B cell (primary cell): ENCODE results near the gene ETNPPL. TPM values are rescaled to one million over a fixed set of nuclear protein-coding genes. Genes with fewer than 3 reads are reported as not detected.

Experiments
- ATAC-seq: fragments of 200-7000 bp; cut with Tn5 transposase; one replicate; pipeline ENCODE4 v1.10.0; 2021; ENCODE audit warnings: low read depth, mild to moderate bottlenecking, moderate number of reproducible peaks, moderate library complexity
- CTCF ChIA-PET: fragments of 350-600 bp; sonication (Branson Sonifier 250); formaldehyde crosslinking; loops from one replicate; lab custom pipeline; 2021; ENCODE audit warnings: antibody characterized with exemption, inconsistent platforms; lab: Charles Lee
- POLR2A ChIA-PET: fragments of 350-600 bp; sonication (Branson Sonifier 250); formaldehyde crosslinking; loops from one replicate; lab custom pipeline; 2021; ENCODE audit warnings: antibody characterized with exemption; lab: Charles Lee
- DNase-seq: peaks from one replicate; pipeline ENCODE4 v3.0.0; 2013
- H2AFZ ChIP-seq: 2 replicates; pipeline ENCODE4 v1.6.1; 2012; ENCODE audit warnings: mild to moderate bottlenecking, low read depth, low read length; ENCODE audit not compliant: insufficient read depth, poor library complexity, severe bottlenecking
- H3K27ac ChIP-seq, 2 donors: 1 replicate in 1 of 2; 2 replicates in 1 of 2; pipeline ENCODE4 v1.5.1; 2012 to 2013; ENCODE audit warnings: low read length in 2 of 2, mild to moderate bottlenecking in 2 of 2, moderate library complexity in 1 of 2
- H3K27me3 ChIP-seq, 4 experiments: fragments of 200-600 bp in 1 of 4; sonication (generic) in 1 of 4; replicated peaks in 1 of 4; 1 replicate in 2 of 4; 2 replicates in 2 of 4; pipeline versions ENCODE4 v1.6.1 to v1.7.0; 2013 to 2016; ENCODE audit warnings: low read length in 3 of 4, mild to moderate bottlenecking in 2 of 4, mixed read lengths in 1 of 4, moderate library complexity in 1 of 4; ENCODE audit not compliant: insufficient read depth in 4 of 4, control insufficient read depth in 3 of 4; ENCODE audit errors: control extremely low read depth in 1 of 4
- H3K36me3 ChIP-seq, 2 experiments: replicated peaks in 1 of 2; 1 replicate in 1 of 2; 2 replicates in 1 of 2; pipeline versions ENCODE4 v1.6.1 to v1.7.1; 2013; ENCODE audit warnings: low read length in 1 of 2; ENCODE audit not compliant: insufficient read depth in 2 of 2, control insufficient read depth in 1 of 2; ENCODE audit errors: control extremely low read depth in 1 of 2, extremely low read depth in 1 of 2
- H3K4me1 ChIP-seq, 2 donors: fragments of 200-600 bp in 1 of 2; sonication (generic) in 1 of 2; 1 replicate in 1 of 2; 2 replicates in 1 of 2; pipeline versions ENCODE4 v1.5.1 to v1.6.1; 2013 to 2017; ENCODE audit warnings: low read length in 2 of 2; ENCODE audit not compliant: control insufficient read depth in 2 of 2, insufficient read depth in 2 of 2
- H3K4me2 ChIP-seq: replicated peaks from 2 replicates; pipeline ENCODE3; 2012; ENCODE audit warnings: mild to moderate bottlenecking, low read depth, low read length; ENCODE audit not compliant: poor library complexity, severe bottlenecking
- H3K4me3 ChIP-seq, 5 experiments: fragments of 200-600 bp in 1 of 5; sonication (generic) in 1 of 5; 1 replicate in 3 of 5; 2 replicates in 2 of 5; pipeline versions ENCODE4 v1.5.1 to v1.7.0; 2011 to 2016; ENCODE audit warnings: low read length in 4 of 5, mild to moderate bottlenecking in 4 of 5, low read depth in 2 of 5, control low read depth in 1 of 5, moderate library complexity in 1 of 5; ENCODE audit not compliant: insufficient read depth in 1 of 5; ENCODE audit errors: control extremely low read depth in 1 of 5, extremely low read depth in 1 of 5
- H3K79me2 ChIP-seq: fragments of 200-600 bp; sonication (generic); one replicate; pipeline ENCODE4 v1.6.0; 2016; ENCODE audit warnings: low read length; ENCODE audit not compliant: control insufficient read depth, insufficient read depth
- H3K9ac ChIP-seq: fragments of 200-600 bp; sonication (generic); 2 replicates; pipeline ENCODE4 v1.6.1; 2017; ENCODE audit warnings: mild to moderate bottlenecking, low read length, moderate library complexity
- H3K9me3 ChIP-seq, 3 donors: one replicate each; pipeline versions ENCODE4 v1.6.1 to v1.7.1; 2013; ENCODE audit warnings: low read length in 2 of 3; ENCODE audit not compliant: control insufficient read depth in 2 of 3, insufficient read depth in 1 of 3; ENCODE audit errors: control extremely low read depth in 1 of 3
- H4K20me1 ChIP-seq: 2 replicates; pipeline ENCODE4 v1.6.0; 2012; ENCODE audit warnings: mild to moderate bottlenecking, low read length; ENCODE audit not compliant: insufficient read depth, control insufficient read depth, poor library complexity, severe bottlenecking
- H3K27ac Mint-ChIP-seq: one replicate; pipeline ENCODE4 v1.8.0; 2021; ENCODE audit warnings: mixed read lengths
- H3K27me3 Mint-ChIP-seq: one replicate; pipeline ENCODE4 v1.8.0; 2021; ENCODE audit warnings: mixed read lengths
- H3K4me1 Mint-ChIP-seq: one replicate; pipeline ENCODE4 v1.8.0; 2021; ENCODE audit warnings: mixed read lengths
- H3K4me3 Mint-ChIP-seq: one replicate; pipeline ENCODE4 v1.8.0; 2021; ENCODE audit warnings: mixed read lengths
- H3K9me3 Mint-ChIP-seq: one replicate; pipeline ENCODE4 v1.8.0; 2022; ENCODE audit warnings: mixed read lengths; ENCODE audit not compliant: insufficient read depth
- EZH2 ChIP-seq: IDR thresholded peaks from 2 replicates; pipeline ENCODE4 v1.6.1; 2012; ENCODE audit warnings: borderline replicate concordance, low read depth, mild to moderate bottlenecking, moderate library complexity, low read length; ENCODE audit not compliant: insufficient read depth, poor library complexity, severe bottlenecking
- WGBS: methylation state at CpG from one replicate; pipeline ENCODE4 v1.1.5; 2013; ENCODE audit warnings: missing lambda C conversion rate; ENCODE audit not compliant: insufficient coverage; 5-methylcytosine and 5-hydroxymethylcytosine counted together
- intact Hi-C: fragments of 100-400 bp; cut with micrococcal nuclease; formaldehyde crosslinking; loops from one replicate; pipeline ENCODE4 v1.10.0; 2022
- polyA plus RNA-seq: library from polyadenylated mRNA; depleted of rRNA; stranded (reverse); fragments of >200 nt; gene quantifications from 2 replicates; pipeline ENCODE4 v1.2.3, GENCODE V29; 2012
- total RNA-seq, 2 donors: library from RNA; stranded (reverse); fragments of 120-200 nt in 1 of 2; gene quantifications; 1 replicate in 1 of 2; 2 replicates in 1 of 2; pipeline versions ENCODE4 v1.2.3 to v1.2.4, GENCODE V29; 2013 to 2022
- TF ChIP-seq, protein P1 (sequence below): fragments of 200-600 bp; IDR thresholded peaks from one replicate; pipeline ENCODE4 v1.8.0; 2022; ENCODE audit warnings: antibody characterized with exemption, mild to moderate bottlenecking

Gene ETNPPL
- total and polyA plus RNA-seq, 2 donors (not counting 1 experiment from before 2014, with no cell fraction given) = not detected

DNA sequence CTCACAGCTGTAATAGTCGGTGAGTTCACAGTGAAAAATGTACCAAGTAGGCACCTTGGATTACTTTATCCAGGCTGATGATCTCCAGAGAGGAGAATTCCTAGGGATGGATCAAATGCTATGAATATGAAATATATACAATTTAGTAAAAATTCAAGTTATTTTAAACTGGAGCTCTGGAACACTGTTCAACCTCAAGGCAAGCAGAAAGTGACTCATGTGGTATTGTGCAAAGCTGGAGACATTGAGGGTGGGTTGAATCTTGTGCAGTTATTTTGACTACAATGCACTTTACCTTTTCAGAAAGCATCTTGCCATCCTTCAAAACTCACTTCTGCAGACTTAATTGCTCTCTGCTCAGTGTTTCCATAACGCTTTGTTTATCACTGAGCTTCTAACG is 69.0 kb downstream of the ETNPPL start:
- 100% methylated on average over 1 of the region's 3 CpGs for WGBS
- Histone ChIP-seq H4K20me1 (no peaks in the 10 kb centered on the region), H3K9ac (no peak overlapping the region), H3K4me2 (no peak overlapping the region), H3K27ac (no peak overlapping the region), H2AFZ (no peak overlapping the region), H3K79me2 (no peaks in the 10 kb centered on the region), H3K36me3 (no peaks in the 10 kb centered on the region), H3K27me3 (no peaks in the 10 kb centered on the region), H3K4me3 (no peak overlapping the region), H3K9me3 (no peaks in the 10 kb centered on the region), H3K4me1 (no peaks in the 10 kb centered on the region)
- no peak for ATAC-seq
- H3K4me3 Mint-ChIP-seq = no peak overlapping the region
- H3K27ac Mint-ChIP-seq = no peak overlapping the region
- no peak for DNase-seq
- H3K4me1 Mint-ChIP-seq = no peaks in the 10 kb centered on the region
- ChIA-PET CTCF (no interaction called here), POLR2A (no interaction called here)
- H3K27me3 Mint-ChIP-seq = no peaks in the 10 kb centered on the region
- H3K9me3 Mint-ChIP-seq = no peaks in the 10 kb centered on the region
- intact Hi-C loops = no loop called here
- TF ChIP-seq, protein P1, sequence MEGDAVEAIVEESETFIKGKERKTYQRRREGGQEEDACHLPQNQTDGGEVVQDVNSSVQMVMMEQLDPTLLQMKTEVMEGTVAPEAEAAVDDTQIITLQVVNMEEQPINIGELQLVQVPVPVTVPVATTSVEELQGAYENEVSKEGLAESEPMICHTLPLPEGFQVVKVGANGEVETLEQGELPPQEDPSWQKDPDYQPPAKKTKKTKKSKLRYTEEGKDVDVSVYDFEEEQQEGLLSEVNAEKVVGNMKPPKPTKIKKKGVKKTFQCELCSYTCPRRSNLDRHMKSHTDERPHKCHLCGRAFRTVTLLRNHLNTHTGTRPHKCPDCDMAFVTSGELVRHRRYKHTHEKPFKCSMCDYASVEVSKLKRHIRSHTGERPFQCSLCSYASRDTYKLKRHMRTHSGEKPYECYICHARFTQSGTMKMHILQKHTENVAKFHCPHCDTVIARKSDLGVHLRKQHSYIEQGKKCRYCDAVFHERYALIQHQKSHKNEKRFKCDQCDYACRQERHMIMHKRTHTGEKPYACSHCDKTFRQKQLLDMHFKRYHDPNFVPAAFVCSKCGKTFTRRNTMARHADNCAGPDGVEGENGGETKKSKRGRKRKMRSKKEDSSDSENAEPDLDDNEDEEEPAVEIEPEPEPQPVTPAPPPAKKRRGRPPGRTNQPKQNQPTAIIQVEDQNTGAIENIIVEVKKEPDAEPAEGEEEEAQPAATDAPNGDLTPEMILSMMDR = no peak

DNA sequence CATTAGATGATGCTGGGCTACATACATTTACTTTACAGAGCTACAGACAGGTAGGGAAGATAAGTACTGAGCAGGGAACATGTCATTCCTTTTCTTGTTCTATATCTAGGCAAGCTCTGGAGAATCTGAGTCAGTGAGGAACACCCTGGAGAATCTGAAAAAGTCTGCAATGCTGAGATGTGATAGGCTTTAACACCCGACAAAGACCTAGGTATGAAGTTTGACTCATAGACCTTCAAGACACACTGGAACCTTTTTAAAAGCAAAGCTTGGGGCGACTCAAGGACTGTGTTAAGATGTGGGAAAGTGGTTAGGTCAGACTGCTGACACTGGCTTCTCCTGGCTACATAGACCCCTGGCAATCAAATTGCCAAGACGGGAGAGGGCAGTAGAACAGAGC is 69.6 kb downstream of the ETNPPL start:
- Mint-ChIP-seq H3K27me3 (no peaks in the 10 kb centered on the region), H3K4me3 (no peak overlapping the region), H3K4me1 (no peaks in the 10 kb centered on the region), H3K9me3 (no peaks in the 10 kb centered on the region), H3K27ac (no peak overlapping the region)
- Histone ChIP-seq H3K79me2 (no peaks in the 10 kb centered on the region), H3K9ac (no peak overlapping the region), H3K36me3 (no peaks in the 10 kb centered on the region), H4K20me1 (no peaks in the 10 kb centered on the region), H3K27me3 (no peaks in the 10 kb centered on the region), H2AFZ (no peak overlapping the region), H3K4me1 (no peaks in the 10 kb centered on the region), H3K4me2 (no peak overlapping the region), H3K4me3 (no peak overlapping the region), H3K27ac (no peak overlapping the region), H3K9me3 (no peaks in the 10 kb centered on the region)
- POLR2A ChIA-PET = no interaction called here
- 97% methylated on average over 3 of the region's 3 CpGs for WGBS
- TF ChIP-seq, protein P1 = no peak
- TF ChIP-seq EZH2 = no peak
- intact Hi-C loops = no loop called here
- no peak for ATAC-seq
- CTCF ChIA-PET = no interaction called here
- no peak for DNase-seq

Other genes starting within 250 kb of the ETNPPL start
- gene RPL34, start 142.5 kb downstream of the ETNPPL start, total RNA-seq = 2,198 and 2,267 TPM in 2 replicates
- 3,509 and 4,160 TPM in 2 replicates for gene RPL34, start 142.5 kb downstream of the ETNPPL start, polyA plus RNA-seq
- 38.9 and 39.9 TPM in 2 replicates for gene OSTC, start 112.5 kb downstream of the ETNPPL start, total RNA-seq
- 33.3 and 33.8 TPM in 2 replicates for gene OSTC, start 112.5 kb downstream of the ETNPPL start, polyA plus RNA-seq